ENCODE measurements around the gene RNF168.
A peak's percentile ranks its signal among the peaks of the same experiment; 100 is the strongest.

The RNF168 gene

GRCh38 chr3:196541684-196542445, 38.3 kb upstream of the RNF168 start:
- no peak for DNase-seq (ENCODE audit: low read depth)
- no peak overlapping the region for H3K4me3 ChIP-seq (ENCODE audit: low read depth, low read length)
- no peak for TF ChIP-seq CTCF (IDR thresholded peaks at IDR 0.05; ENCODE audit: insufficient read depth, low read depth, low read length, missing control alignments)

- DNase-seq (ENCODE audit: low read depth): peak; percentile 51
- H3K4me3 ChIP-seq (ENCODE audit: low read depth, low read length): no peak overlapping the region
- peak; percentile 57 for TF ChIP-seq CTCF (IDR thresholded peaks at IDR 0.05; ENCODE audit: insufficient read depth, low read depth, low read length, missing control alignments)
Observed at GRCh38 chr3:196537319-196537984, 33.9 kb upstream of the RNF168 start.

- TF ChIP-seq CTCF (IDR thresholded peaks at IDR 0.05; ENCODE audit: insufficient read depth, low read depth, low read length, missing control alignments): no peak
- no peak overlapping the region for H3K4me3 ChIP-seq (ENCODE audit: low read depth, low read length)
- no peak for DNase-seq (ENCODE audit: low read depth)
Observed at GRCh38 chr3:196533260-196533681, 29.7 kb upstream of the RNF168 start.

- H3K4me3 ChIP-seq (ENCODE audit: low read depth, low read length): no peak overlapping the region
- no peak for DNase-seq (ENCODE audit: low read depth)
- no peak for TF ChIP-seq CTCF (IDR thresholded peaks at IDR 0.05; ENCODE audit: insufficient read depth, low read depth, low read length, missing control alignments)
Observed at GRCh38 chr3:196531418-196531817, 27.9 kb upstream of the RNF168 start.

- H3K4me3 ChIP-seq (ENCODE audit: low read depth, low read length): peak overlapping the region; percentile 77
- peak; percentile 83 for TF ChIP-seq CTCF (IDR thresholded peaks at IDR 0.05; ENCODE audit: insufficient read depth, low read depth, low read length, missing control alignments)
- peak; percentile 92 for DNase-seq (ENCODE audit: low read depth)
Observed at GRCh38 chr3:196528639-196529233, 25.2 kb upstream of the RNF168 start.

- no peak for TF ChIP-seq CTCF (IDR thresholded peaks at IDR 0.05; ENCODE audit: insufficient read depth, low read depth, low read length, missing control alignments)
- DNase-seq (ENCODE audit: low read depth): no peak
Observed at GRCh38 chr3:196525141-196525540, 21.6 kb upstream of the RNF168 start.

More at GRCh38 chr3:196525141-196525540, 21.6 kb upstream of the RNF168 start:
- no peak overlapping the region for H3K4me3 ChIP-seq (ENCODE audit: low read depth, low read length)

All from GM12865 (cell line).